T follicular helper cell (primary cell): ENCODE data around the gene NRG3.
"Not testable (repeated sequence)": the region's sequence is repeated elsewhere in the genome, so short reads cannot be mapped to it uniquely, and the experiment has no call there.

Experiments used
- DNase-seq: peaks from one replicate; pipeline ENCODE4 v3.0.0-alpha.2; 2020; ENCODE audit warnings: low read depth

NRG3 gene

DNA sequence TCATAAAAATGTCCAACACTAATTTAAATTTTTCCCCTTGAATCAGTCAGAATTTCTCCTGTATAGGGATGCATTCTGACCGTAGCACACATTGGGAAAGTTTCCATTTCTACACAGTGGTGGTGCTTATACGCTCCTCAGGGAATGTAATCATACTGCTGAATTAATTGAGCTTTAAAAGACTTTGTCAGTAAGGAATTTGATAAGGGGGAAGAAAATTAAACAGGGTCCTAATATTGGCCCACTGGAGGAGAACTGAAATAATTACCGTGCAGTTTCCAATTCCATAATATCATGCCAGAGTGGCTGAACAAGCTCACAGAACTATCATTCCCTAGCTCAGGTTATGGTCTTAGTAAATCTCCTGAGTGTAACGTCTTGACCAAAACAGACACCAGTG is 1041.9 kb downstream of the NRG3 start:
- DNase-seq = no peak

GRCh38 chr10:82918022-82918421 is 1043.0 kb downstream of the NRG3 start:
- DNase-seq = no peak

DNA sequence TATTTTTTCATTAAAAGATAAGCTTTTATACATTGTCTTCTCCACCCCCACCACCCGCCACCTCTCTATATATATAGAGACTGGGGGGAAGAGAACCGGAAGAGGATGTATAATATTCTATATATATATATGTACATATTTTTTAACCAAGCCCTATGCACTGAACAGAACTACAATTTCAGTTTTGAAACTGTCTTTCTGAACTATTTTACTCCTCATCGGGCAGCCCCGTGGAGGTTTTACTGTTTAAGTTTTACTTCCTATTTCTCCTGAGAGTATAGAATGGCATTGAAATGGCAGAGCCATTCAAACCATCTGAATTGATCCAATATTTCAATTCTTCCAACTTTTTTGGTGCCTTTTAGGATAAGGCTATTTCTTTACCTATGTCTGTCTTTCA is 1047.1 kb downstream of the NRG3 start:
- no peak for DNase-seq

DNA sequence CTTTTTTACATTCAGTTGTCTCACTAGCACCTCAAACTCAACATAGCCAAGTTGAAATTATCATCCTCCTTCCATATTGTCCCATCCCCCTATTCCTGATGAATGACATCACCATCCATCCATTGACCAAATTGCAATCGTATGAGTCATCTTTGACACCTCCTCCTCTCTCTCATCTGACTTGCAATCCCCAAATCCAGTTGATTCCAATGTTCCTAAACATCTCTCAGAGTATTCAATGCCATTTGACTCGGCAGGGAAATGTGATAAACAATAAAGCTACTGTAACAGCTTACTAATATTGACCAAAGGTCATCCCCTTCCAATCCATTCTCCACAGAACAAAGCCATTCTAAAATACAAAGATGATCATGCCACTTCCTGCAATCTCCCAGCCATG is 1047.8 kb downstream of the NRG3 start:
- DNase-seq = no peak

- DNase-seq = no peak
Measured at GRCh38 chr10:82924711-82925110, 1049.7 kb downstream of the NRG3 start.

DNA sequence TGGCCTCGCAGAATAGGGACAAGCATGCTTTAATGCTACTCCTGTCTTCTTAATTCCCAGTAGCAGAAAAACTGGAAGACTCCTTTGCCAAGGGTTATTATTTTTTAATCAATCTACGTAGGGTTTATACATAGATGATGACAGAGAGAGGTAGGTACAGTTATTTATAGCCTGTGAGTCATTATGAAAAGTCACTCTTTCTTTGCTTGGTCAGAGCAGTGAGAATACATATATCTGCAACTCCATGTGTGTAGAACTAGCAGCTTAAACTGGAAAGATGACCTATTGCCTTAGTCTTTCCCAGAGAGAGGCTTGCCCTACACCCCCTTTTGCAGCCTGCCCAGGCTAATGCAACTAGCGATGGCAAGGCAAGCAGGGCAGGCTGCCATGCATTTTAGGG is 1050.6 kb downstream of the NRG3 start:
- no peak for DNase-seq

GRCh38 chr10:82932451-82932850 is 1057.5 kb downstream of the NRG3 start:
- no peak for DNase-seq

DNA sequence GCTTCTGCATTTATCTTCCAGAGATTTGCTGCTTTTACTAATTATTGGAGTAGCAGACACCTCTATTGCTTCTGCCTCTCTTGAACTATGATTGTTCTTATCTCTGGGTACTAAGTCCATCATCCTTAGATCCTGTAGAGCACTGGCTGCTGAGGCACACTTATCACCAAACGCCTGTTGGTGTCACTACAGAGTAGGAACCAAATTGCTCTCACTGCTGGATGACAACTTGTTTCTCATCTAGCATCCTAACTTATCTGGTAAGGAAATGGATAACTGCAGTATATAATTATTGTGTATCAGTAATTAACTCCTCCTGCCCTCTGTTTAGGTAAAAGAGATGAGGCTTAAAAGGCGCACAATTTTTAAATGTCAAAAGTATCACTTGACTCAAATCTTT is 1059.4 kb downstream of the NRG3 start:
- no peak for DNase-seq

DNA sequence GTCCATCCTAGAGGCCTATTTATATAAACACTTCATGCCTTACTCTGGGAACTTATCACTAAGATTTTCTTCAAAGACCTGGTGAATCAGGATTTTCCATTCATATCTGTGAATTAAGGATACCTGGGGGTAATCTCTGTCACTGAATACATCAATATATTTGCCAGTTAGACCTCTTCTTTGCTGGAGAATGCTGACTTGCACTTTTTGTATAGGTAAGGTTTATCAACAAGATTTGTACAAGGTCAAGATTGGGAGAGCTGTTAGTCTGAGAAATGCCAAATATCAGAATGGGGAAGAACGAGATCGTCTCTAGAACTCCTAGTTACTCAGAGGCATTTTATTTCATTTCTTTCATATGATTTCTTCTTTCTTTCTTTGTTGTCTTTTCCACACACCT is 1060.0 kb downstream of the NRG3 start:
- no peak for DNase-seq

GRCh38 chr10:82938331-82938730 is 1063.3 kb downstream of the NRG3 start:
- DNase-seq = no peak

DNA sequence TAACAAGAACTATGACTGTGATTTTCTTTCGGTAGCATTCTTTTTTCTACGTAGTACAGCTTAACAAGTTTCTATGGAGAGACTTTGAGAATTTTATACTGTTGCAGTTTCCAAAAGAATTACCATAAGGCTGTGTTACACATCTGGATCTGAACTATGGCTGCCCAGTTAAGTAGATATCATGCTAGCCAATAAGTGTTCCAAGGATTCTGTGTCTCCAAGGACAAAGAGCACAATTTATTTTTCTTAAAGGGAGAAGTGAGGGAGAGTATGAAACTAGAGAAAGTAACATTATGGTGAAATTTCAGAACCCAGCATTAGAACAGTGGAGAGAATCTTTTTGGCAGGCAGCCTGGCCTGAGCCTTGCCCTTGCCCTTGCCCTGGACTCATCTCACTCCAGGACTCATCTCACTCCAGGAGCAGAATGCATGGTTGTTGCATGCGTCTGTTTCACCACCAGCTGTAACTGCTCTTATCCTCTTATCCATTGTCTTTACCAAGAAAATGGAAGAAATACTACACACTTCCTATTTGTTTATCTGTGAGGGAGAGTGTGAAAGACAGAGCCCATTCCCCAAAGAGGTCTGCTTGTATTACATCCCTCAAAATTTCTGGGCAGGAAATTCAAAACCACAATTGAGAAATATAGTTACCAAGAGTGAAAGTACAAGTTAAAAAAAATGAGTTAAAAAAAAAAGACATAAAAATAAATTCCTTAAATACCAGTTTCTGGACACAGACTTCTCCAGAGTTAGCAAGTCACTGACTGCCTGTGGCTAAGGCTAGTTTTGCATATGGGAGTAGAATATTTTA is 1067.5 kb downstream of the NRG3 start:
- DNase-seq = no peak

- no peak for DNase-seq
Measured at GRCh38 chr10:82943142-82943541, 1068.1 kb downstream of the NRG3 start.

GRCh38 chr10:82949816-82950575 is 1075.0 kb downstream of the NRG3 start:
- no peak for DNase-seq

DNA sequence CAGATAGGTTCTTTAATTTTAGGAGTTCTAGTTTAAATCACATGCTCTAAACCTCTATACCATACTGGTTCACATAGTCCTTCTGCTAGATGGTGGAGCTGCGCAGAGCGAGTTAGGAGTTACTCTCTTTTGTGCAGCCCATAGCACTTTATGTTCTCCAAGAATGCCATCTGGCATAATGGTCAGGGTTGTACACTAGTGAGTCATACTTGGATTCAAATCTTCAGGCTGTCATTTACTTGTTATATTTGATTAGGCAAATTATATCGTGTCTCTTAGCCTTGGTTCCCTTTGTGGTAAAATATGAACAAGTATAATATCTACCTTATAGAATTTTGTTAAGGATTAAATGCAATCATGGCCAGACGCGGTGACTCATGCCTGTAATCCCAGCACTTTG is 1078.3 kb downstream of the NRG3 start:
- DNase-seq = no peak

GRCh38 chr10:82953909-82954308 is 1078.9 kb downstream of the NRG3 start:
- DNase-seq = no peak

GRCh38 chr10:82960421-82961060 is 1085.5 kb downstream of the NRG3 start:
- DNase-seq = not testable (repeated sequence)

DNA sequence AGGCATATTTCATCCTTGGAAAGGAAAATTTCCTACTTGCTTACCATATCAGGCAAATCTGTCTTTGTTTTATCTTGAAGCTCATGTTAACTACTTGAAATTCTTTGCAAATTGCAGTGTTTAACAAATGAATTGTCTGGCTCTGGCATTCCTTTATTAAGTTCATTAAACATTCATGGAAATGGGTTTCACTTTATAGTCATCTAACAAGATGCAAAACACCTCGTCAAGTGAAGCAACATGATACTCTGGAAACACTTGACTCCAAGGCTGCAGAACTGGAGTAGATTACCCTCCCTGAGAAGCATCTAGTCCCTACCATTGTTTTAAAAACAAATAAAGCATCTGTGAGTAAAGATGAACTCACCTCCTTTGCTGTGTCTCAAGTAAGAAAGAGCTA is 1086.9 kb downstream of the NRG3 start:
- DNase-seq = no peak

- DNase-seq = no peak
Measured at GRCh38 chr10:82966130-82966529, 1091.1 kb downstream of the NRG3 start.

DNA sequence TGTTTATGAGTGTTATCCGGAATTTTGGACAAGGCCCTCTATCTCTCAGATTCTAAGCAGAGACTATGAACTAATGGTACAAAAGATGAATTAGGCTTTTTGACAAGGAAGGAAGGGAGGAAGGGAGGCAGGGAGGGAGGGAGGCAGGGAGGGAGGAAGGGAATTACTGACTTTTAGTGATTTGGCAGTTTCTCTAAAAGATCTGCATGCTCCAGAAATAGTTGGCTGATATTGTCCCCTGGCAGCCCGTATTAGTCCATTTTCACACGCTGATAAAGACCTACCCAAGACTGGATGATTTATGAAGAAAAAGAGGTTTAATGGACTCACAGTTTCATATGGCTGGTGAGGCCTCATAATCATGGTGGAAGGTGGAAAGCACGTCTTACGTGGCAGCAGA is 1093.5 kb downstream of the NRG3 start:
- DNase-seq = no peak

DNA sequence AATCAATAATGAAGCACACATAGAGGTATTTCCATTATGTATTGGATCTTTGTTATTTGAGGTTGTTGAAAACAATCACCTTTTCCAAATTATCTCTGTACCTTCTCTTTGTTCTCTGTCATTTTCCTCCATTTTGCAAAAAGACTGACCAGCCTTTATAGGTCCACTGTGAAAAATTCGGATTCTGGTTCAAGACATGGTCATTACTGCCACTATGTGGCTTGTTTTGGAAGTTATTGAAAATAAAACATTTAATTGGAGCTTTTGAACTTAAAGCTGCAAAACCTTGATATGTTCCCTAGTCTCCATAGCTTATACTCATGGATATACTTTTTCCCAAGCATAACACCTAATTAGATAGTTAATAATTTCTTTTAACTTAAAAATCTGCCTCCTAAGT is 1094.4 kb downstream of the NRG3 start:
- DNase-seq = no peak

- no peak for DNase-seq
Measured at GRCh38 chr10:82980321-82980720, 1105.3 kb downstream of the NRG3 start.

GRCh38 chr10:82981137-82981723 is 1106.2 kb downstream of the NRG3 start:
- DNase-seq = no peak
